Lung (tissue), 12 donors: ENCODE results near the gene FYN. TPM values are rescaled to one million over a fixed set of nuclear protein-coding genes. Genes with fewer than 3 reads are reported as not detected.

Source experiments
- ATAC-seq: fragments of 200-7000 bp; cut with Tn5 transposase; one replicate; pipeline ENCODE4 v1.9.1; 2020; ENCODE audit warnings: moderate number of reproducible peaks; ENCODE audit not compliant: insufficient read depth, low FRiP score
- DNase-seq, 3 donors: peaks; one replicate each; pipeline ENCODE4 v3.0.0-alpha.2; 2013 to 2017
- H3K27ac ChIP-seq, 2 donors: one replicate each; pipeline ENCODE4 v1.5.1; 2013; ENCODE audit warnings: mild to moderate bottlenecking in 2 of 2, moderate library complexity in 2 of 2, control low read depth in 1 of 2, inconsistent platforms in 1 of 2, low read depth in 1 of 2, low read length in 1 of 2
- H3K27me3 ChIP-seq, 3 donors: one replicate each; pipeline ENCODE4 v1.5.1; 2013; ENCODE audit warnings: low read length in 2 of 3; ENCODE audit not compliant: control insufficient read depth in 3 of 3, insufficient read depth in 3 of 3
- H3K36me3 ChIP-seq, 4 donors: one replicate each; pipeline ENCODE4 v1.5.1; 2013; ENCODE audit warnings: low read length in 4 of 4, mild to moderate bottlenecking in 1 of 4, moderate library complexity in 1 of 4; ENCODE audit not compliant: control insufficient read depth in 4 of 4, insufficient read depth in 4 of 4
- H3K4me1 ChIP-seq, 5 donors: one replicate each; pipeline ENCODE4 v1.5.1; 2013; ENCODE audit warnings: low read length in 5 of 5, mild to moderate bottlenecking in 2 of 5, moderate library complexity in 1 of 5; ENCODE audit not compliant: control insufficient read depth in 5 of 5, insufficient read depth in 5 of 5
- H3K4me3 ChIP-seq: one replicate; pipeline ENCODE4 v1.5.1; 2013; ENCODE audit warnings: mild to moderate bottlenecking, control low read depth, moderate library complexity
- H3K9ac ChIP-seq, 2 donors: one replicate each; pipeline ENCODE4 v1.5.1; 2013; ENCODE audit warnings: low read length in 2 of 2, control low read depth in 1 of 2; ENCODE audit not compliant: insufficient read depth in 1 of 2
- H3K9me3 ChIP-seq, 4 donors: one replicate each; pipeline ENCODE4 v1.5.1; 2013; ENCODE audit warnings: low read length in 3 of 4, mild to moderate bottlenecking in 1 of 4, moderate library complexity in 1 of 4; ENCODE audit not compliant: control insufficient read depth in 4 of 4, insufficient read depth in 3 of 4
- WGBS, 2 donors: extraction: QIAGEN DNeasy Blood & Tissue Kit; methylation state at CpG; one replicate each; pipeline ENCODE4 v1.1.7; 2013; 5-methylcytosine and 5-hydroxymethylcytosine counted together
- polyA plus RNA-seq, 2 donors: library from polyadenylated mRNA; stranded (reverse); fragments of 200-250 nt; gene quantifications; one replicate each; pipeline ENCODE4 v1.2.1, GENCODE V29; 2013
- total RNA-seq, 2 donors: library from RNA; depleted of rRNA in 1 of 2; stranded (reverse); fragments of >200 nt in 1 of 2; gene quantifications; one replicate each; pipeline ENCODE4 v1.2.1, GENCODE V29; 2014 to 2021
- TF ChIP-seq, protein P1 (sequence below): IDR thresholded peaks from 2 replicates; pipeline ENCODE4 v1.5.1; 2012; ENCODE audit warnings: mild to moderate bottlenecking; ENCODE audit errors: control extremely low read depth, extremely low read depth
- donor health status: control.
- donor health status: control.
- donor health status: Bipolar disorder and iron deficiency.
- donor health status: healthy.
- donor health status: DM: yes; HTN: yes; CAD: no.

FYN gene
- total and polyA plus RNA-seq, 4 donors, result 27.3 to 157 (median 71.0) TPM

DNA sequence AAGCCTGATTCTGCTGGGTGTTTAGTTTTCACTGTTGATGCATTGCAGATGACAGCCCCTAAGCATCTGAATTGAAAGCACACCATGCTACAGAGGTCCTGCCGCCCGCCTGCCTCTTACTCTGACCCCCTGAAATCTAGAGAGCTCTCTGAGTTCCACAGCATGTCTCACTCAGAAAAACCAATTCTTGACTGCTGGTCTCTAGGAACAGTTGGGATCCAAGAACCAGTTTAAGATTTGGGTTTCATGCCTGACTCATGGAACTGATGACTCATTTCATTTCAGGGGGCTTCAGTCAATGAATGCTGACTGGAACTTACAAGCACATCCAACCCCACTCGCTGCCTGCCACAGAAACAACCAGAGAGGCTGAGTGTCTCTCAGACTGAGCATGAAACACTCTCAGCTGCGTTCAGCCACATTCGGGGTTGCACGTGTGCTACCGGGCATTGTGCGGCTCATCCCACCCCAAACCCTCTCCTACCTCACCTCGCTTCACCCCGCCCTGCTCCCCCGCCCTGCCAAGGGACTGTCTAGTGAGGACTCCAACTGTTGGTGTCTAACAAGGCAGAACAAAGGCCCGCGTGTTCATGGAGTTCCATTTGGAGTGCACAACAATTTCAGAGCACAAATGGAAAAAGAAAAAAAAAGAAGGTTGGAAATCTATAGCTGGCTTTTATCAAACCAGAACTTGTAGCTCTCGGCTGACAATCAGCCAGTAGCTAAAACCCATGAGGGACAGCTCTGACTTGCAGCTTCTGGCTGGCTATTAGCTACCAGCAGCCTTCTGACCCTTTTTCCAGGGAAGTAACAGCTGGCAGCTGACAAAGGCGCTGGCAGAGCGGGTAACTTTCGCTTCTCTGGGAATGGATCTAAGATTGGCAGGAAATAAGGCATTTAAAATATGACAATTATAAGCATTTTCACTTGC is 247.5 kb downstream of the FYN start:
- H3K4me3 ChIP-seq, result no peak overlapping the region
- WGBS, 2 donors, result 75 to 84% methylated on average over 17 of the region's 17 CpGs
- TF ChIP-seq, protein P1, sequence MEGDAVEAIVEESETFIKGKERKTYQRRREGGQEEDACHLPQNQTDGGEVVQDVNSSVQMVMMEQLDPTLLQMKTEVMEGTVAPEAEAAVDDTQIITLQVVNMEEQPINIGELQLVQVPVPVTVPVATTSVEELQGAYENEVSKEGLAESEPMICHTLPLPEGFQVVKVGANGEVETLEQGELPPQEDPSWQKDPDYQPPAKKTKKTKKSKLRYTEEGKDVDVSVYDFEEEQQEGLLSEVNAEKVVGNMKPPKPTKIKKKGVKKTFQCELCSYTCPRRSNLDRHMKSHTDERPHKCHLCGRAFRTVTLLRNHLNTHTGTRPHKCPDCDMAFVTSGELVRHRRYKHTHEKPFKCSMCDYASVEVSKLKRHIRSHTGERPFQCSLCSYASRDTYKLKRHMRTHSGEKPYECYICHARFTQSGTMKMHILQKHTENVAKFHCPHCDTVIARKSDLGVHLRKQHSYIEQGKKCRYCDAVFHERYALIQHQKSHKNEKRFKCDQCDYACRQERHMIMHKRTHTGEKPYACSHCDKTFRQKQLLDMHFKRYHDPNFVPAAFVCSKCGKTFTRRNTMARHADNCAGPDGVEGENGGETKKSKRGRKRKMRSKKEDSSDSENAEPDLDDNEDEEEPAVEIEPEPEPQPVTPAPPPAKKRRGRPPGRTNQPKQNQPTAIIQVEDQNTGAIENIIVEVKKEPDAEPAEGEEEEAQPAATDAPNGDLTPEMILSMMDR, result no peak
- DNase-seq (peak; percentile 68 to 80 (median 75)), ATAC-seq (no peak)
- no peak overlapping the region for H3K27ac ChIP-seq
- no peaks in the 10 kb centered on the region for H3K36me3 ChIP-seq
- H3K4me1 ChIP-seq, result peaks cover 0 to 20% (median 10%) of the 10 kb centered on the region in 5 donors
- no peaks in the 10 kb centered on the region for H3K27me3 ChIP-seq
- H3K9ac ChIP-seq, result peak overlapping the region in 1 of 2 donors; percentile 58
- no peaks in the 10 kb centered on the region for H3K9me3 ChIP-seq

DNA sequence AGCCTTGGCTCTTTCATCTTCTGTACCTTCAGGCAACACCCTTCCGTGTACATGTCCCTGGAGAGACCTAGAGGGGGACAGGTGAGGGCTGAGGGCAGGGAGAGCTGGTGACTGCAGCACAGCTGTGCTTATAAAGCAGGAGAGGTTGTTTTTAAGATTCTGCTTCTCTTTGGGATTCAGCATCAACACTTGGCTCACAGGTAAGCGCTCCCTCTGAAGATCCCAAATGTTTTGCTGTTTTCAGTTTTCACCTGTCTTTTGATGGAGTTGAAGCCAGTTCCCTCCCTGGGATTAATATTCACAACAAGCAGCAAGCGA is 248.2 kb downstream of the FYN start:
- no peaks in the 10 kb centered on the region for H3K36me3 ChIP-seq
- H3K9ac ChIP-seq, result no peak overlapping the region
- 93 to 96% methylated on average over 3 of the region's 3 CpGs for WGBS, 2 donors
- no peaks in the 10 kb centered on the region for H3K9me3 ChIP-seq
- TF ChIP-seq, protein P1, result no peak
- no peaks in the 10 kb centered on the region for H3K27me3 ChIP-seq
- H3K27ac ChIP-seq, result no peak overlapping the region
- H3K4me3 ChIP-seq, result no peak overlapping the region
- ATAC-seq, result no peak
- DNase-seq, result no peak
- peaks cover 0 to 20% (median 10%) of the 10 kb centered on the region in 5 donors for H3K4me1 ChIP-seq

DNA sequence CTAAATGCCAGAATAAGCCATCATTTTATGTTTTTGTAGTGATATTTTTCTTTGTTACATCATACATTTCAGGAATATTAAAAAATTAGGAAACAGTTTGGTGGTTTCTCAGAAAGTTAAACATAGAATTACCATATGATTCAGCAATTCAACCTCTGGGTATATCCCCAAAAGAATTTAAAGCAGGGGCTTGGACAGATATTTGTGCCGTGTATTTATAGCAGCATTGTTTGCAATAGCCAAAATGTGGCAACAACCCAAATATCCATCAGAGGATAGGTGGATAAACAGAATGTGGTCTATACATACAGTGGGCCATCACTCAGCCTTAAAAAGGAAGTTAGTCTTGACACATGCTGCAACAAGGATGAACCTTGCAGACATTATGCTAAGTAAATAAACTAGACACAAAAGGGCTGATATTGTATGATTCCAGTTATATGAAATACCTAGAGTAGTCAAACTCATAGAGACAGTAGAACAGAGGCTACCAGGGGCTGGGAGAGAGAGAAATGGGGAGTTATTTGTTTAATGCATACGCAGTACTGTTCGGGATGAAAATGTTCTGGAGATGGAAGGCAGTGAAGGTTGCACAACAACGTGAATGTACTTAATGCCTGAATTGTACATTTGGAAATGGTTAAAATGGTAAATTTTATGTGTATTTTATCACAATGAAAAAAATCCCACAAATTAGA is 248.7 kb downstream of the FYN start:
- Histone ChIP-seq H3K36me3 (no peaks in the 10 kb centered on the region), H3K4me1 (peaks cover 0 to 20% (median 10%) of the 10 kb centered on the region in 5 donors), H3K9ac (no peak overlapping the region), H3K4me3 (no peak overlapping the region), H3K9me3 (no peaks in the 10 kb centered on the region), H3K27ac (no peak overlapping the region), H3K27me3 (no peaks in the 10 kb centered on the region)
- no peak for ATAC-seq
- WGBS, 2 donors, result 75 to 76% methylated on average over 4 of the region's 4 CpGs
- TF ChIP-seq, protein P1, result no peak
- peak in 1 of 3 donors; percentile 9 for DNase-seq
